Neural crest cell (in vitro differentiated cells): ENCODE measurements around the gene PER2. TPM values are rescaled to one million over a fixed set of nuclear protein-coding genes. Genes with fewer than 3 reads are reported as not detected.
"Not testable (repeated sequence)": the region's sequence is repeated elsewhere in the genome, so short reads cannot be mapped to it uniquely, and the experiment has no call there.

Experiments used
- DNase-seq: peaks from one replicate; pipeline ENCODE4 v3.0.0; 2021; ENCODE audit warnings: low read depth, mixed read lengths, low spot score
- H3K27ac Mint-ChIP-seq: one replicate; pipeline ENCODE4 v1.8.0; 2021; ENCODE audit warnings: mild to moderate bottlenecking, mixed read lengths; ENCODE audit not compliant: unreplicated experiment
- H3K27me3 Mint-ChIP-seq: 2 replicates; pipeline ENCODE4 v1.8.0; 2021; ENCODE audit warnings: low read depth, mild to moderate bottlenecking, mixed read lengths
- H3K36me3 Mint-ChIP-seq: 2 replicates; pipeline ENCODE4 v1.8.0; 2021; ENCODE audit warnings: low read depth, mild to moderate bottlenecking, mixed read lengths
- H3K4me1 Mint-ChIP-seq: 2 replicates; pipeline ENCODE4 v1.8.0; 2021; ENCODE audit warnings: mixed read lengths
- H3K4me3 Mint-ChIP-seq: one replicate; pipeline ENCODE4 v1.8.0; 2021; ENCODE audit warnings: mild to moderate bottlenecking, mixed read lengths
- H3K9me3 Mint-ChIP-seq: 2 replicates; pipeline ENCODE4 v1.8.0; 2021; ENCODE audit warnings: mixed read lengths
- CTCF ChIP-seq: fragments of 200-600 bp; sonication (generic); conservative IDR thresholded peaks from 2 replicates; pipeline ENCODE4 v1.5.0; 2021; ENCODE audit warnings: antibody characterized with exemption, mild to moderate bottlenecking
- long read RNA-seq: library from polyadenylated mRNA; unstranded; transcript quantifications from one replicate; pipeline ENCODE4 v2.0.0, GENCODE V29; 2020
- total RNA-seq: library from RNA; stranded (reverse); gene quantifications from 2 replicates; pipeline ENCODE4 v1.2.1, GENCODE V29; 2021

Gene PER2
- 8.6 TPM in 2 replicates for total RNA-seq
- long read RNA-seq, partial matches to known transcripts, result 1 of 1 reads
- long read RNA-seq, other reads (novel, unspliced or antisense), result 0 of 1 reads

- Mint-ChIP-seq H3K27me3 (no peaks in the 10 kb centered on the region), H3K27ac (peak within 1 kb of the TSS; percentile 70), H3K9me3 (no peaks in the 10 kb centered on the region), H3K4me3 (peak within 1 kb of the TSS; percentile 94), H3K36me3 (no peaks in the 10 kb centered on the region), H3K4me1 (peaks cover 52% of the 10 kb centered on the region)
- DNase-seq, result no peak
- TF ChIP-seq CTCF, result peak; percentile 30
Observed at GRCh38 chr2:238287737-238288649, at the start of gene PER2. PER2 (minus strand) TSS chr2:238288610; CDS start chr2:238277936, 10,674 bp downstream.

GRCh38 chr2:238337846-238338245 is 49.4 kb upstream of the PER2 start:
- Mint-ChIP-seq H3K4me1 (peaks cover 5% of the 10 kb centered on the region), H3K27me3 (no peaks in the 10 kb centered on the region), H3K9me3 (no peaks in the 10 kb centered on the region), H3K4me3 (no peak overlapping the region), H3K36me3 (no peaks in the 10 kb centered on the region), H3K27ac (no peak overlapping the region)
- no peak for TF ChIP-seq CTCF
- no peak for DNase-seq

- no peak overlapping the region for H3K4me3 Mint-ChIP-seq
- DNase-seq, result no peak
- no peak overlapping the region for H3K27ac Mint-ChIP-seq
- no peaks in the 10 kb centered on the region for H3K9me3 Mint-ChIP-seq
- TF ChIP-seq CTCF, result no peak
- no peaks in the 10 kb centered on the region for H3K36me3 Mint-ChIP-seq
- no peaks in the 10 kb centered on the region for H3K27me3 Mint-ChIP-seq
- H3K4me1 Mint-ChIP-seq, result peaks cover 5% of the 10 kb centered on the region
Observed at GRCh38 chr2:238336793-238337444, 48.5 kb upstream of the PER2 start.

- no peak for TF ChIP-seq CTCF
- no peak for DNase-seq
- H3K27ac Mint-ChIP-seq, result no peak overlapping the region
- peaks cover 5% of the 10 kb centered on the region for H3K4me1 Mint-ChIP-seq
- no peaks in the 10 kb centered on the region for H3K36me3 Mint-ChIP-seq
- H3K4me3 Mint-ChIP-seq, result no peak overlapping the region
- H3K27me3 Mint-ChIP-seq, result no peaks in the 10 kb centered on the region
- H3K9me3 Mint-ChIP-seq, result no peaks in the 10 kb centered on the region
Observed at GRCh38 chr2:238336151-238336550, 47.7 kb upstream of the PER2 start.

- not testable (repeated sequence) for H3K36me3 Mint-ChIP-seq, H3K27me3 Mint-ChIP-seq, H3K4me3 Mint-ChIP-seq
Observed at GRCh38 chr2:238335591-238335990, 47.2 kb upstream of the PER2 start.

GRCh38 chr2:238334885-238335284 is 46.5 kb upstream of the PER2 start:
- Mint-ChIP-seq H3K4me1 (peaks cover 5% of the 10 kb centered on the region), H3K36me3 (peaks cover 1% of the 10 kb centered on the region), H3K27me3 (no peaks in the 10 kb centered on the region), H3K9me3 (no peaks in the 10 kb centered on the region), H3K4me3 (no peak overlapping the region), H3K27ac (no peak overlapping the region)
- DNase-seq, result no peak
- no peak for TF ChIP-seq CTCF

More at GRCh38 chr2:238335591-238335990, 47.2 kb upstream of the PER2 start:
- H3K4me1 Mint-ChIP-seq, H3K9me3 Mint-ChIP-seq, DNase-seq, H3K27ac Mint-ChIP-seq: not testable (repeated sequence)
